Superior temporal gyrus (tissue), 1 donor: ENCODE measurements around the gene FLACC1.
"Not testable (repeated sequence)": the region's sequence is repeated elsewhere in the genome, so short reads cannot be mapped to it uniquely, and the experiment has no call there.

Source experiments
- DNase-seq: peaks from one replicate; pipeline ENCODE4 v3.0.0-alpha.2; 2016; ENCODE audit errors: extremely low spot score

FLACC1 gene

GRCh38 chr2:201357221-201357620 is at the start of gene FLACC1:
Gene FLACC1, minus strand, starts transcription at chr2:201357345. Its CDS starts 5,941 bp downstream, at chr2:201351404.
- DNase-seq = no peak

GRCh38 chr2:201406077-201406662 is 49.0 kb upstream of the FLACC1 start:
- DNase-seq = peak; percentile 69

GRCh38 chr2:201404699-201405280 is 47.6 kb upstream of the FLACC1 start:
- DNase-seq = no peak

- peak; percentile 23 for DNase-seq
Observed at GRCh38 chr2:201403880-201404279, 46.7 kb upstream of the FLACC1 start.

- DNase-seq = no peak
Observed at GRCh38 chr2:201402651-201403562, 45.8 kb upstream of the FLACC1 start.

- DNase-seq = no peak
Observed at GRCh38 chr2:201401815-201402214, 44.7 kb upstream of the FLACC1 start.

GRCh38 chr2:201396595-201396994 is 39.5 kb upstream of the FLACC1 start:
- no peak for DNase-seq

GRCh38 chr2:201383136-201383535 is 26.0 kb upstream of the FLACC1 start:
- no peak for DNase-seq

- no peak for DNase-seq
Observed at GRCh38 chr2:201378496-201379397, 21.6 kb upstream of the FLACC1 start.

- DNase-seq = no peak
Observed at GRCh38 chr2:201377218-201377617, 20.1 kb upstream of the FLACC1 start.

GRCh38 chr2:201369775-201370174 is 12.6 kb upstream of the FLACC1 start:
- no peak for DNase-seq

GRCh38 chr2:201369318-201369717 is 12.2 kb upstream of the FLACC1 start:
- DNase-seq = not testable (repeated sequence)

- no peak for DNase-seq
Observed at GRCh38 chr2:201366146-201366545, 9.0 kb upstream of the FLACC1 start.

GRCh38 chr2:201363857-201364560 is 6.9 kb upstream of the FLACC1 start:
- DNase-seq = no peak

- DNase-seq = no peak
Observed at GRCh38 chr2:201362396-201362795, 5.3 kb upstream of the FLACC1 start.

GRCh38 chr2:201361078-201361733 is 4.1 kb upstream of the FLACC1 start:
- DNase-seq = no peak

- DNase-seq = no peak
Observed at GRCh38 chr2:201360256-201360655, 3.1 kb upstream of the FLACC1 start.

GRCh38 chr2:201358684-201359083 is 1.5 kb upstream of the FLACC1 start:
- no peak for DNase-seq

GRCh38 chr2:201353116-201353515 is 4.0 kb downstream of the FLACC1 start:
- no peak for DNase-seq

- no peak for DNase-seq
Observed at GRCh38 chr2:201350879-201351278, 6.3 kb downstream of the FLACC1 start.

- no peak for DNase-seq
Observed at GRCh38 chr2:201349601-201350000, 7.5 kb downstream of the FLACC1 start.
